Sigmoid colon (tissue), 7 donors: ENCODE data around the gene MEMO1. TPM values are rescaled to one million over a fixed set of nuclear protein-coding genes. Genes with fewer than 3 reads are reported as not detected.

Experiments
- DNase-seq: peaks from one replicate; pipeline ENCODE4 v3.0.0-alpha.2; 2019
- H3K27ac ChIP-seq, 4 donors: fragments of 200-600 bp; sonication (generic); one replicate each; pipeline ENCODE4 v1.5.1; 2016 to 2019; ENCODE audit warnings: mild to moderate bottlenecking in 1 of 4
- H3K27me3 ChIP-seq, 3 donors: fragments of 200-600 bp; sonication (generic); one replicate each; pipeline ENCODE4 v1.5.1; 2019; ENCODE audit warnings: mild to moderate bottlenecking in 1 of 3
- H3K36me3 ChIP-seq, 4 donors: fragments of 200-600 bp; sonication (generic); one replicate each; pipeline ENCODE4 v1.5.1; 2016 to 2019
- H3K4me1 ChIP-seq, 4 donors: fragments of 200-600 bp; sonication (generic); one replicate each; pipeline ENCODE4 v1.5.1; 2017 to 2019
- H3K4me3 ChIP-seq, 4 donors: fragments of 200-600 bp; sonication (generic); one replicate each; pipeline ENCODE4 v1.5.1; 2017 to 2019; ENCODE audit warnings: mild to moderate bottlenecking in 2 of 4, moderate library complexity in 1 of 4
- H3K9me3 ChIP-seq, 4 donors: fragments of 200-600 bp in 3 of 4; sonication (generic) in 3 of 4; one replicate each; pipeline versions ENCODE4 v1.5.1 to v1.6.1; 2013 to 2019
- CTCF ChIP-seq, 4 experiments: fragments of 450-650 bp in 3 of 4; fragments of 200-600 bp in 1 of 4; IDR thresholded peaks; one replicate each; pipeline ENCODE4 v1.5.1; 2016 to 2019; ENCODE audit warnings: antibody characterized with exemption in 4 of 4, mild to moderate bottlenecking in 3 of 4, moderate library complexity in 2 of 4
- EP300 ChIP-seq, 4 donors: sonication (generic); formaldehyde crosslinking; IDR thresholded peaks; one replicate each; pipeline ENCODE4 v1.6.1; 2017; ENCODE audit warnings: antibody characterized with exemption in 4 of 4
- POLR2A ChIP-seq, 2 donors: fragments of 450-650 bp; IDR thresholded peaks; one replicate each; pipeline ENCODE4 v1.6.1; 2016; ENCODE audit warnings: antibody characterized with exemption in 2 of 2, mild to moderate bottlenecking in 2 of 2, moderate library complexity in 2 of 2
- POLR2AphosphoS5 ChIP-seq, 4 donors: sonication (generic); formaldehyde crosslinking; IDR thresholded peaks; one replicate each; pipeline ENCODE4 v1.6.1; 2017; ENCODE audit warnings: antibody characterized with exemption in 4 of 4
- WGBS, 2 donors: extraction: QIAGEN DNeasy Blood & Tissue Kit; methylation state at CpG; one replicate each; pipeline ENCODE4 v1.1.7; 2013; 5-methylcytosine and 5-hydroxymethylcytosine counted together
- intact Hi-C: fragments of 100-400 bp; cut with DNase I; formaldehyde crosslinking; loops from one replicate; pipeline ENCODE4 v1.15.1; 2023
- polyA plus RNA-seq, 3 donors: library from polyadenylated mRNA; stranded (reverse); fragments of 200-250 nt; gene quantifications; one replicate each; pipeline ENCODE4 v1.2.3, GENCODE V29; 2013
- total RNA-seq, 4 donors: library from RNA; depleted of rRNA; stranded (reverse); fragments of >200 nt; gene quantifications; one replicate each; pipeline ENCODE4 v1.1.0, GENCODE V29; 2016
- donor health status: healthy with polysubstance abuse.
- donor health status: Bipolar disorder and iron deficiency.
- donor health status: healthy.

Gene MEMO1
- total and polyA plus RNA-seq, 7 donors: 18.3 to 39.6 (median 29.6) TPM

- no peaks in the 10 kb centered on the region for H3K36me3 ChIP-seq
- WGBS, 2 donors: 73 to 83% methylated on average over 3 of the region's 3 CpGs
- intact Hi-C loops: no loop called here
- no peak overlapping the region for H3K27ac ChIP-seq
- TF ChIP-seq POLR2AphosphoS5 (IDR thresholded peaks at IDR 0.05) (no peak), POLR2A (IDR thresholded peaks at IDR 0.05) (no peak), CTCF (IDR thresholded peaks at IDR 0.05) (no peak), EP300 (IDR thresholded peaks at IDR 0.05) (no peak)
- no peak overlapping the region for H3K4me3 ChIP-seq
- H3K9me3 ChIP-seq: no peaks in the 10 kb centered on the region
- H3K27me3 ChIP-seq: no peaks in the 10 kb centered on the region
- H3K4me1 ChIP-seq: no peaks in the 10 kb centered on the region
- no peak for DNase-seq
These were observed 13.2 kb downstream of the MEMO1 start for GRCh38 chr2:31997653-31998052.

- Histone ChIP-seq H3K9me3 (no peaks in the 10 kb centered on the region), H3K27me3 (no peaks in the 10 kb centered on the region), H3K4me1 (no peaks in the 10 kb centered on the region), H3K4me3 (no peak overlapping the region), H3K36me3 (no peaks in the 10 kb centered on the region), H3K27ac (no peak overlapping the region)
- WGBS, 2 donors: 90 to 91% methylated on average over 6 of the region's 6 CpGs
- TF ChIP-seq POLR2A (IDR thresholded peaks at IDR 0.05): no peak
- no peak for TF ChIP-seq EP300 (IDR thresholded peaks at IDR 0.05)
- no peak for TF ChIP-seq CTCF (IDR thresholded peaks at IDR 0.05)
- no peak for TF ChIP-seq POLR2AphosphoS5 (IDR thresholded peaks at IDR 0.05)
- DNase-seq: no peak
- intact Hi-C loops: no loop called here
These were observed 14.1 kb downstream of the MEMO1 start for GRCh38 chr2:31996571-31997150.

GRCh38 chr2:31992934-31993333 lies 17.9 kb downstream of the MEMO1 start:
- Histone ChIP-seq H3K4me1 (peaks cover 0 to 4% (median 0%) of the 10 kb centered on the region in 4 donors), H3K9me3 (no peaks in the 10 kb centered on the region), H3K36me3 (no peaks in the 10 kb centered on the region), H3K4me3 (no peak overlapping the region), H3K27me3 (no peaks in the 10 kb centered on the region), H3K27ac (no peak overlapping the region)
- DNase-seq: no peak
- intact Hi-C loops: no loop called here
- TF ChIP-seq EP300 (IDR thresholded peaks at IDR 0.05): no peak
- TF ChIP-seq POLR2A (IDR thresholded peaks at IDR 0.05): no peak
- TF ChIP-seq POLR2AphosphoS5 (IDR thresholded peaks at IDR 0.05): no peak
- no peak for TF ChIP-seq CTCF (IDR thresholded peaks at IDR 0.05)
- WGBS, 2 donors: 93 to 96% methylated on average over 4 of the region's 4 CpGs

GRCh38 chr2:31992025-31992579 lies 18.7 kb downstream of the MEMO1 start:
- WGBS, 2 donors: 49 to 80% methylated on average over 3 of the region's 3 CpGs

More at GRCh38 chr2:31992025-31992579, 18.7 kb downstream of the MEMO1 start:
- DNase-seq: no peak
- Histone ChIP-seq H3K36me3 (no peaks in the 10 kb centered on the region), H3K9me3 (no peaks in the 10 kb centered on the region), H3K27me3 (no peaks in the 10 kb centered on the region), H3K4me3 (no peak overlapping the region), H3K4me1 (peaks cover 0 to 10% (median 3%) of the 10 kb centered on the region in 4 donors), H3K27ac (no peak overlapping the region)
- no peak for TF ChIP-seq POLR2A (IDR thresholded peaks at IDR 0.05)
- TF ChIP-seq CTCF (IDR thresholded peaks at IDR 0.05): no peak
- no peak for TF ChIP-seq EP300 (IDR thresholded peaks at IDR 0.05)
- TF ChIP-seq POLR2AphosphoS5 (IDR thresholded peaks at IDR 0.05): no peak
- intact Hi-C loops: no loop called here
